Esophagus squamous epithelium (tissue), 4 donors: ENCODE results near the gene KIRREL1.

Experiments used
- POLR2A ChIP-seq, 4 donors: fragments of 450-650 bp; IDR thresholded peaks; one replicate each; pipeline ENCODE4 v1.6.1; 2017; ENCODE audit warnings: antibody characterized with exemption in 4 of 4, mild to moderate bottlenecking in 4 of 4, moderate library complexity in 3 of 4
- TF ChIP-seq, protein P1 (sequence below), 6 experiments: fragments of 450-650 bp in 4 of 6; fragments of 200-600 bp in 2 of 6; sonication (generic) in 2 of 6; IDR thresholded peaks; one replicate each; pipeline ENCODE4 v1.5.1; 2016 to 2019; ENCODE audit warnings: antibody characterized with exemption in 6 of 6, mild to moderate bottlenecking in 4 of 6, moderate library complexity in 4 of 6

DNA sequence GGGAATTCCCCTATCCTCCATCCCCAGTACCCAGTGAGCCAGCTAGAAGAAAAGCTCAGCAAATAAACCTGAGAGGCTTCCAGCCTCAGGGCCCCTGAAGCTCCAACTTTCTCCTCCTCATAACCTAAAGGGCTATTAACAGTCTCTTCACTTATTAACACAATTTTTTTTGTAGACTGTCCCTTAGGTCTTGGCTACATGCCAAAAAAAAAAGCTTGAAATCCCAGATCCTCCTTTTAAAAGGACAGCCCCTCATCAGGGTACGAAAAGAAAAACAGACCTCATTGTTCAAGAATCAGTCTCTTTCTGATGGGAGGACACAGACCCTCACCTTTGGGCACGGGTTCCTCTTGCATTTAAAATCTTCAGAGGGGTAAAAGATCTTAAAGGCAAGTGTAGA, 114.5 kb downstream of the KIRREL1 start:
- TF ChIP-seq POLR2A (IDR thresholded peaks at IDR 0.05), result no peak
- TF ChIP-seq, protein P1, sequence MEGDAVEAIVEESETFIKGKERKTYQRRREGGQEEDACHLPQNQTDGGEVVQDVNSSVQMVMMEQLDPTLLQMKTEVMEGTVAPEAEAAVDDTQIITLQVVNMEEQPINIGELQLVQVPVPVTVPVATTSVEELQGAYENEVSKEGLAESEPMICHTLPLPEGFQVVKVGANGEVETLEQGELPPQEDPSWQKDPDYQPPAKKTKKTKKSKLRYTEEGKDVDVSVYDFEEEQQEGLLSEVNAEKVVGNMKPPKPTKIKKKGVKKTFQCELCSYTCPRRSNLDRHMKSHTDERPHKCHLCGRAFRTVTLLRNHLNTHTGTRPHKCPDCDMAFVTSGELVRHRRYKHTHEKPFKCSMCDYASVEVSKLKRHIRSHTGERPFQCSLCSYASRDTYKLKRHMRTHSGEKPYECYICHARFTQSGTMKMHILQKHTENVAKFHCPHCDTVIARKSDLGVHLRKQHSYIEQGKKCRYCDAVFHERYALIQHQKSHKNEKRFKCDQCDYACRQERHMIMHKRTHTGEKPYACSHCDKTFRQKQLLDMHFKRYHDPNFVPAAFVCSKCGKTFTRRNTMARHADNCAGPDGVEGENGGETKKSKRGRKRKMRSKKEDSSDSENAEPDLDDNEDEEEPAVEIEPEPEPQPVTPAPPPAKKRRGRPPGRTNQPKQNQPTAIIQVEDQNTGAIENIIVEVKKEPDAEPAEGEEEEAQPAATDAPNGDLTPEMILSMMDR (IDR thresholded peaks at IDR 0.05), result no peak
